HepG2 (cell line): ENCODE results near the gene DACT2. TPM values are rescaled to one million over a fixed set of nuclear protein-coding genes. Genes with fewer than 3 reads are reported as not detected.

Experiments used
- ATAC-seq: fragments of 200-7000 bp; cut with Tn5 transposase; 3 replicates; pipeline ENCODE4 v1.9.1; 2020; ENCODE audit warnings: mild to moderate bottlenecking, moderate library complexity
- BruUV-seq: library from RNA; stranded (reverse); fragments of 400-500 nt; replicated peaks from 2 replicates; lab custom pipeline; 2021; lab: Mats Ljungman, UMichigan
- CTCF ChIA-PET: fragments of 300-600 bp; formaldehyde crosslinking; extraction: SDS; loops from one replicate; lab custom pipeline; 2021; ENCODE audit warnings: low total read pairs, inconsistent platforms, low intra/inter-chr PET ratio; lab: Yijun Ruan, JAX
- POLR2A ChIA-PET: fragments of 350-600 bp; sonication (Branson Sonifier 250); formaldehyde crosslinking; loops from one replicate; lab custom pipeline; 2020; ENCODE audit warnings: antibody characterized with exemption, inconsistent platforms; lab: Yijun Ruan, JAX
- DNase-seq: peaks from one replicate; pipeline ENCODE4 v3.0.0-alpha.2; 2015; ENCODE audit warnings: low spot score
- FAIRE-seq: peaks from 3 replicates; lab custom pipeline; 2011; peaks lifted over from hg19 to GRCh38; lab: Jason Lieb, UNC
- H2AFZ ChIP-seq: one replicate; pipeline ENCODE4 v1.6.1; 2011; ENCODE audit warnings: low read length, inconsistent platforms
- H3K27ac ChIP-seq: fragments of 300-600 bp; 3 replicates; pipeline ENCODE4 v1.8.0; 2011; ENCODE audit warnings: mixed run types, mild to moderate bottlenecking, mixed read lengths, low read length, inconsistent platforms; ENCODE audit not compliant: insufficient read depth; ENCODE audit errors: extremely low read length
- H3K27me3 ChIP-seq, 2 experiments: fragments of 200-600 bp in 1 of 2; 2 replicates in 1 of 2; 3 replicates in 1 of 2; pipeline versions ENCODE4 v1.6.0 to v1.8.0; 2011; ENCODE audit warnings: low read length in 2 of 2, mild to moderate bottlenecking in 2 of 2, moderate library complexity in 2 of 2, inconsistent platforms in 1 of 2; ENCODE audit not compliant: insufficient read depth in 2 of 2, control insufficient read depth in 1 of 2
- H3K36me3 ChIP-seq, 2 experiments: fragments of 200-600 bp in 1 of 2; replicated peaks in 1 of 2; 2 replicates in 1 of 2; 3 replicates in 1 of 2; pipeline versions ENCODE4 v1.5.1 to v1.8.0; 2011; ENCODE audit warnings: low read length in 2 of 2, inconsistent platforms in 1 of 2; ENCODE audit not compliant: insufficient read depth in 2 of 2, control insufficient read depth in 1 of 2
- H3K4me1 ChIP-seq: 2 replicates; pipeline ENCODE4 v1.5.1; 2012; ENCODE audit warnings: low read length, inconsistent platforms; ENCODE audit not compliant: insufficient read depth
- H3K4me2 ChIP-seq: 2 replicates; pipeline ENCODE4 v1.6.0; 2011; ENCODE audit warnings: low read depth, low read length, inconsistent platforms
- H3K4me3 ChIP-seq, 3 experiments: fragments of 200-600 bp in 1 of 3; sonication (generic), shearing (Covaris generic) in 1 of 3; replicated peaks in 1 of 3; 2 replicates each; pipeline ENCODE4 v1.5.1; 2011 to 2016; ENCODE audit warnings: low read length in 3 of 3, inconsistent platforms in 2 of 3, low read depth in 2 of 3, mild to moderate bottlenecking in 2 of 3, control low read depth in 1 of 3, mixed read lengths in 1 of 3; ENCODE audit not compliant: insufficient read depth in 1 of 3
- H3K79me2 ChIP-seq: one replicate; pipeline ENCODE4 v1.6.1; 2011; ENCODE audit warnings: low read length, inconsistent platforms; ENCODE audit not compliant: insufficient read depth
- H3K9ac ChIP-seq: 2 replicates; pipeline ENCODE4 v1.6.0; 2011; ENCODE audit warnings: mild to moderate bottlenecking, low read depth, low read length, inconsistent platforms; ENCODE audit not compliant: insufficient read depth
- H3K9me3 ChIP-seq: 2 replicates; pipeline ENCODE4 v1.5.1; 2012; ENCODE audit warnings: mild to moderate bottlenecking, low read length
- H4K20me1 ChIP-seq: 2 replicates; pipeline ENCODE4 v1.6.0; 2011; ENCODE audit warnings: inconsistent platforms, mild to moderate bottlenecking, low read length, moderate library complexity; ENCODE audit not compliant: insufficient read depth
- ARNTL ChIP-seq: sonication (generic); formaldehyde crosslinking; IDR thresholded peaks from 2 replicates; pipeline ENCODE4 v1.4.0; 2020; ENCODE audit warnings: mild to moderate bottlenecking, missing genetic modification reagents
- ATAD3A ChIP-seq: sonication (generic); formaldehyde crosslinking; IDR thresholded peaks from 2 replicates; pipeline ENCODE4 v1.4.0; 2020; ENCODE audit warnings: missing genetic modification reagents
- ELF3 ChIP-seq: IDR thresholded peaks from 2 replicates; pipeline ENCODE4 v1.6.1; 2016; ENCODE audit warnings: missing genetic modification reagents, missing compliant biosample characterization
- EZH2 ChIP-seq: conservative IDR thresholded peaks from 2 replicates; pipeline ENCODE4 v1.6.1; 2012; ENCODE audit warnings: mild to moderate bottlenecking, low read depth, low read length, moderate library complexity
- GZF1 ChIP-seq: sonication (generic); formaldehyde crosslinking; IDR thresholded peaks from 2 replicates; pipeline ENCODE4 v1.5.1; 2020; ENCODE audit warnings: mild to moderate bottlenecking, missing genetic modification reagents
- MEIS1 ChIP-seq: sonication (generic); formaldehyde crosslinking; IDR thresholded peaks from 2 replicates; pipeline ENCODE4 v1.9.0; 2021; ENCODE audit warnings: mild to moderate bottlenecking, missing genetic modification reagents, moderate library complexity, borderline replicate concordance
- THAP11 ChIP-seq: IDR thresholded peaks from 2 replicates; pipeline ENCODE4 v1.6.1; 2016; ENCODE audit warnings: missing biosample characterization, missing genetic modification reagents
- TOE1 ChIP-seq: sonication (generic); formaldehyde crosslinking; IDR thresholded peaks from 2 replicates; pipeline ENCODE4 v1.4.0; 2020; ENCODE audit warnings: mild to moderate bottlenecking, missing genetic modification reagents
- ZBTB7A ChIP-seq: sonication (generic); formaldehyde crosslinking; IDR thresholded peaks from 2 replicates; pipeline ENCODE4 v1.8.0; 2022; ENCODE audit warnings: mild to moderate bottlenecking, missing genetic modification reagents
- ZNF101 ChIP-seq: sonication (generic); formaldehyde crosslinking; IDR thresholded peaks from 2 replicates; pipeline ENCODE4 v1.4.0; 2020; ENCODE audit warnings: mild to moderate bottlenecking, low read depth, missing genetic modification reagents, borderline replicate concordance
- ZNF225 ChIP-seq: sonication (generic); formaldehyde crosslinking; IDR thresholded peaks from 2 replicates; pipeline ENCODE4 v1.4.0; 2020; ENCODE audit warnings: mild to moderate bottlenecking, missing genetic modification reagents
- ZNF557 ChIP-seq: sonication (generic); formaldehyde crosslinking; IDR thresholded peaks from 2 replicates; pipeline ENCODE4 v1.4.0; 2020; ENCODE audit warnings: missing genetic modification reagents
- WGBS: methylation state at CpG from one replicate; pipeline ENCODE4 v1.1.6; 2017; ENCODE audit warnings: low lambda C conversion rate; 5-methylcytosine and 5-hydroxymethylcytosine counted together
- in situ Hi-C: cut with HindIII; loops from 2 replicates; pipeline ENCODE4 v1.10.0; 2017; ENCODE audit warnings: low pct_unique_long_range_greater_than_20kb; ENCODE audit not compliant: extremely low pct_ligation_motif_present
- intact Hi-C: fragments of 100-400 bp; cut with micrococcal nuclease; formaldehyde crosslinking; loops from one replicate; pipeline ENCODE4 v1.10.0; 2022; ENCODE audit not compliant: unreplicated experiment
- polyA plus RNA-seq, 8 experiments: library from polyadenylated mRNA; depleted of rRNA in 3 of 8; stranded (reverse) in 7 of 8; unstranded in 1 of 8; fragments of >200 nt; fragmentation: Illumina TruSeq in 4 of 8; extraction: Trizol in 4 of 8; gene quantifications; 2 replicates each; pipeline versions ENCODE4 v1.2.1 to v1.2.3, GENCODE V29; 2011 to 2016; ENCODE audit warnings: low read depth in 4 of 8, missing spikeins in 1 of 8, mixed read lengths in 1 of 8; ENCODE audit not compliant: insufficient read depth in 1 of 8
- total RNA-seq, 5 experiments: library from RNA; depleted of rRNA; stranded (reverse); fragments of >200 nt; fragmentation: Illumina TruSeq; extraction: Trizol; gene quantifications; 2 replicates each; pipeline ENCODE4 v1.2.3, GENCODE V29; 2016; ENCODE audit warnings: low read depth in 1 of 5
- TF ChIP-seq, protein P1 (sequence below), 2 experiments: IDR thresholded peaks; 2 replicates each; pipeline ENCODE4 v1.6.1; 2011 to 2012; ENCODE audit warnings: low read length in 2 of 2, borderline replicate concordance in 1 of 2, low read depth in 1 of 2, mild to moderate bottlenecking in 1 of 2, moderate library complexity in 1 of 2

Gene DACT2
- total and polyA plus RNA-seq, 2 of the 13 experiments (the other 11 are each of a cell fraction or from before 2014, with no cell fraction given): 0.15 TPM; not detected in 1

DNA sequence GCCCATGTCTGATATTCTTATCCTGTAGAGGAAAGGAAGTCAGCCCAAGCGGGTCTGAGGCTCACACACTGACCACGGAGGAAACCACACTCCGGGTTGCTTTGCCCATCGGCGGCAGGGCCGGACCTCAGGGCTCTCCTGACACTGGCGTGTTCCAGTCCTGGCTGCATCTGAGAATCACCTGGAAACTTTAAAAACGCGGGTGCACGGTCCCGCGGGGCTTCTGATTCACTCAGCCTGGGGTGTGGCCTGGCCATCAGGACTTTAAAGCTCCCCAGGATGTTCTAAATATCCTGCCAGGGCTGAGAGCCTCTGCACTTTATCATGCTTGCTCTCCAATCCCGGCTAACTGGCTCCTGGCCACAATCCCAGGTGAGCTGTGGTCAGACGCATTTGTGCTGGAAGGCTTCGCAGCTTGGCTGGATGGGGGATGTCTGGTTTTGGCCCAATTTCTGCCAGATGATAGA lies 47.7 kb upstream of the DACT2 start:
- ChIA-PET POLR2A (no interaction called here), CTCF (interaction anchor here (4.8 kb wide), 1 partner anchor 517 kb away, joined by 42 read pairs; no protein-coding TSS in a partner anchor)
- no peak for TF ChIP-seq ELF3
- TF ChIP-seq MEIS1: no peak
- no peak for TF ChIP-seq ARNTL (CRISPR knock-in tag)
- TF ChIP-seq EZH2: no peak
- TF ChIP-seq ATAD3A (CRISPR knock-in tag): no peak
- TF ChIP-seq ZBTB7A (CRISPR knock-in tag): no peak
- no peak for TF ChIP-seq ZNF225 (CRISPR knock-in tag)
- no peak for TF ChIP-seq ZNF101
- no peak for TF ChIP-seq ZNF557 (CRISPR knock-in tag)
- TF ChIP-seq GZF1 (CRISPR knock-in tag): no peak
- H3K4me2 ChIP-seq: no peak overlapping the region
- intact Hi-C loops (no loop called here), in situ Hi-C loops (no loop called here)
- H3K27me3 ChIP-seq: peaks cover 7 to 67% of the 10 kb centered on the region in 2 experiments; a peak in 4 of 5 replicates
- no peak overlapping the region for H3K4me3 ChIP-seq
- H3K27ac ChIP-seq: no peak overlapping the region
- H3K36me3 ChIP-seq: no peaks in the 10 kb centered on the region
- no peaks in the 10 kb centered on the region for H3K79me2 ChIP-seq
- WGBS: 16% methylated on average over 11 of the region's 15 CpGs
- DNase-seq (no peak), ATAC-seq (no peak), FAIRE-seq (no peak)
- no TSS peak for BruUV-seq
- H3K9ac ChIP-seq: no peak overlapping the region
- no peaks in the 10 kb centered on the region for H4K20me1 ChIP-seq
- no peaks in the 10 kb centered on the region for H3K9me3 ChIP-seq
- no peak overlapping the region for H2AFZ ChIP-seq
- H3K4me1 ChIP-seq: peaks cover 5% of the 10 kb centered on the region; the same call in 1 of the 2 replicates

DNA sequence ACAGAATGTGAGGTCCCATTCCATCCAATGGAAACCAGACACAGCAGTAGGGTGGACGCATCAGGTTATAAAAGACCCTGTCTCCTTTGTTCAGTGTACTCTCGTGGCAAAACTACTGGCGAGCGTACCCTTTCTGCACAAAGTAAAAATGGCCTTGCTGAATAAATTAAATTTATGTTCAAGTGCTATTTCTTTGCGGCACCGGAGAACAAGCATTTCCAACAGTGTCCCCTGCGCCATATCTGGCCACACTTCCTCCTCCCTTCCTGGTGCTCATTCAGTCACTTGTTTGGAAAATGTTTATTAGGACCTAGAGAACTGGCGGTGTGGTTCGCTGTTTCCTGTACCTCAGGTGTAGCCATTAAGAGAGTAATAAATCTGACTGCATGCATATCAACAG lies 46.9 kb upstream of the DACT2 start:
- peaks cover 7 to 59% of the 10 kb centered on the region in 2 experiments; a peak in 4 of 5 replicates for H3K27me3 ChIP-seq
- no peak overlapping the region for H3K27ac ChIP-seq
- CTCF ChIA-PET: no interaction called here
- no peak overlapping the region for H3K4me2 ChIP-seq
- DNase-seq (no peak), ATAC-seq (no peak), FAIRE-seq (no peak)
- in situ Hi-C loops (no loop called here), intact Hi-C loops (no loop called here)
- BruUV-seq: no TSS peak
- no peak overlapping the region for H3K4me3 ChIP-seq
- POLR2A ChIA-PET: no interaction called here
- TF ChIP-seq, protein P1, sequence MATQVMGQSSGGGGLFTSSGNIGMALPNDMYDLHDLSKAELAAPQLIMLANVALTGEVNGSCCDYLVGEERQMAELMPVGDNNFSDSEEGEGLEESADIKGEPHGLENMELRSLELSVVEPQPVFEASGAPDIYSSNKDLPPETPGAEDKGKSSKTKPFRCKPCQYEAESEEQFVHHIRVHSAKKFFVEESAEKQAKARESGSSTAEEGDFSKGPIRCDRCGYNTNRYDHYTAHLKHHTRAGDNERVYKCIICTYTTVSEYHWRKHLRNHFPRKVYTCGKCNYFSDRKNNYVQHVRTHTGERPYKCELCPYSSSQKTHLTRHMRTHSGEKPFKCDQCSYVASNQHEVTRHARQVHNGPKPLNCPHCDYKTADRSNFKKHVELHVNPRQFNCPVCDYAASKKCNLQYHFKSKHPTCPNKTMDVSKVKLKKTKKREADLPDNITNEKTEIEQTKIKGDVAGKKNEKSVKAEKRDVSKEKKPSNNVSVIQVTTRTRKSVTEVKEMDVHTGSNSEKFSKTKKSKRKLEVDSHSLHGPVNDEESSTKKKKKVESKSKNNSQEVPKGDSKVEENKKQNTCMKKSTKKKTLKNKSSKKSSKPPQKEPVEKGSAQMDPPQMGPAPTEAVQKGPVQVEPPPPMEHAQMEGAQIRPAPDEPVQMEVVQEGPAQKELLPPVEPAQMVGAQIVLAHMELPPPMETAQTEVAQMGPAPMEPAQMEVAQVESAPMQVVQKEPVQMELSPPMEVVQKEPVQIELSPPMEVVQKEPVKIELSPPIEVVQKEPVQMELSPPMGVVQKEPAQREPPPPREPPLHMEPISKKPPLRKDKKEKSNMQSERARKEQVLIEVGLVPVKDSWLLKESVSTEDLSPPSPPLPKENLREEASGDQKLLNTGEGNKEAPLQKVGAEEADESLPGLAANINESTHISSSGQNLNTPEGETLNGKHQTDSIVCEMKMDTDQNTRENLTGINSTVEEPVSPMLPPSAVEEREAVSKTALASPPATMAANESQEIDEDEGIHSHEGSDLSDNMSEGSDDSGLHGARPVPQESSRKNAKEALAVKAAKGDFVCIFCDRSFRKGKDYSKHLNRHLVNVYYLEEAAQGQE (IDR thresholded peaks at IDR 0.05; ENCODE audit: borderline replicate concordance in 1 of 2, low read depth in 1 of 2, low read length in 2 of 2): no peak
- no peak for TF ChIP-seq TOE1 (CRISPR knock-in tag)
- no peak for TF ChIP-seq THAP11 (CRISPR knock-in tag)
- 43% methylated on average over 9 of the region's 9 CpGs for WGBS
- H3K4me1 ChIP-seq: peaks cover 5% of the 10 kb centered on the region; the same call in 1 of the 2 replicates
- no peaks in the 10 kb centered on the region for H3K79me2 ChIP-seq
- no peak overlapping the region for H3K9ac ChIP-seq
- no peaks in the 10 kb centered on the region for H4K20me1 ChIP-seq
- H3K9me3 ChIP-seq: no peaks in the 10 kb centered on the region
- no peaks in the 10 kb centered on the region for H3K36me3 ChIP-seq
- H2AFZ ChIP-seq: no peak overlapping the region
